HepG2 (cell line): ENCODE measurements around the gene TYMP. TPM values are rescaled to one million over a fixed set of nuclear protein-coding genes. Genes with fewer than 3 reads are reported as not detected.

Experiments
- CEBPB ChIP-seq: IDR thresholded peaks from 2 replicates; pipeline ENCODE4 v1.6.1; 2011; ENCODE audit warnings: low read depth, low read length, improper control_type of control experiment, borderline replicate concordance
- DPF2 ChIP-seq: sonication (generic); formaldehyde crosslinking; IDR thresholded peaks from 2 replicates; pipeline ENCODE4 v1.4.0; 2020; ENCODE audit warnings: mild to moderate bottlenecking, low read depth, missing genetic modification reagents, borderline replicate concordance
- HES4 ChIP-seq: sonication (generic); formaldehyde crosslinking; IDR thresholded peaks from 2 replicates; pipeline ENCODE4 v1.9.0; 2021; ENCODE audit warnings: mild to moderate bottlenecking, missing genetic modification reagents, borderline replicate concordance
- KLF13 ChIP-seq: sonication (generic); formaldehyde crosslinking; IDR thresholded peaks from 2 replicates; pipeline ENCODE4 v1.4.0; 2020; ENCODE audit warnings: mild to moderate bottlenecking, missing genetic modification reagents
- PBX3 ChIP-seq: sonication (generic); formaldehyde crosslinking; IDR thresholded peaks from 2 replicates; pipeline ENCODE4 v1.8.1; 2023; ENCODE audit warnings: missing genetic modification reagents, inconsistent platforms, borderline replicate concordance
- PRDM10 ChIP-seq: sonication (generic); formaldehyde crosslinking; IDR thresholded peaks from 2 replicates; pipeline ENCODE4 v1.4.0; 2020; ENCODE audit warnings: low read depth, missing genetic modification reagents
- TBX2 ChIP-seq: sonication (generic); formaldehyde crosslinking; IDR thresholded peaks from 2 replicates; pipeline ENCODE4 v1.5.0; 2020; ENCODE audit warnings: missing genetic modification reagents, mild to moderate bottlenecking, borderline replicate concordance
- ZFP90 ChIP-seq: sonication (generic); formaldehyde crosslinking; IDR thresholded peaks from 2 replicates; pipeline ENCODE4 v1.8.0; 2022; ENCODE audit warnings: missing genetic modification reagents, mild to moderate bottlenecking, inconsistent platforms, borderline replicate concordance
- ZFP91 ChIP-seq: sonication (generic); formaldehyde crosslinking; IDR thresholded peaks from 2 replicates; pipeline ENCODE4 v1.9.0; 2022; ENCODE audit warnings: missing genetic modification reagents, mild to moderate bottlenecking, borderline replicate concordance
- ZNF30 ChIP-seq: sonication (generic); formaldehyde crosslinking; IDR thresholded peaks from 2 replicates; pipeline ENCODE4 v1.5.0; 2020; ENCODE audit warnings: mild to moderate bottlenecking, missing genetic modification reagents
- ZNF33A ChIP-seq: sonication (generic); formaldehyde crosslinking; IDR thresholded peaks from 2 replicates; pipeline ENCODE4 v1.5.1; 2020; ENCODE audit warnings: missing genetic modification reagents, mild to moderate bottlenecking, moderate library complexity, borderline replicate concordance
- ZNF407 ChIP-seq: sonication (generic); formaldehyde crosslinking; IDR thresholded peaks from one replicate; pipeline ENCODE4 v1.5.1; 2020; ENCODE audit warnings: mild to moderate bottlenecking, missing genetic modification reagents; ENCODE audit errors: not compliant biosample characterization
- ZSCAN22 ChIP-seq: sonication (generic); formaldehyde crosslinking; IDR thresholded peaks from 2 replicates; pipeline ENCODE4 v1.4.0; 2020; ENCODE audit warnings: mild to moderate bottlenecking, missing genetic modification reagents
- polyA plus RNA-seq, 8 experiments: library from polyadenylated mRNA; depleted of rRNA in 3 of 8; stranded (reverse) in 7 of 8; unstranded in 1 of 8; fragments of >200 nt; fragmentation: Illumina TruSeq in 4 of 8; extraction: Trizol in 4 of 8; gene quantifications; 2 replicates each; pipeline versions ENCODE4 v1.2.1 to v1.2.3, GENCODE V29; 2011 to 2016; ENCODE audit warnings: low read depth in 4 of 8, missing spikeins in 1 of 8, mixed read lengths in 1 of 8; ENCODE audit not compliant: insufficient read depth in 1 of 8
- total RNA-seq, 5 experiments: library from RNA; depleted of rRNA; stranded (reverse); fragments of >200 nt; fragmentation: Illumina TruSeq; extraction: Trizol; gene quantifications; 2 replicates each; pipeline ENCODE4 v1.2.3, GENCODE V29; 2016; ENCODE audit warnings: low read depth in 1 of 5

TYMP gene
- total and polyA plus RNA-seq, 2 of the 13 experiments (the other 11 are each of a cell fraction or from before 2014, with no cell fraction given): 3.9 to 4.3 TPM

GRCh38 chr22:50486561-50487289 lies 43.1 kb downstream of the TYMP start, which contains the start of gene MIOX (continued):
- TF ChIP-seq ZNF33A (CRISPR knock-in tag) (no peak), TBX2 (peak; percentile 26; the same call in 1 of the 2 replicates), DPF2 (CRISPR knock-in tag) (no peak), CEBPB (no peak), ZFP90 (CRISPR knock-in tag) (no peak), ZNF407 (no peak), PBX3 (CRISPR knock-in tag) (no peak), HES4 (CRISPR knock-in tag) (0 out of 2 replicates have a peak, but pooled peaks have one; percentile 35), ZSCAN22 (CRISPR knock-in tag) (no peak), ZNF30 (CRISPR knock-in tag) (no peak), PRDM10 (CRISPR knock-in tag) (no peak), ZFP91 (no peak), KLF13 (CRISPR knock-in tag) (no peak)
